ENCODE data around the gene ZRANB3. TPM values are rescaled to one million over a fixed set of nuclear protein-coding genes. Genes with fewer than 3 reads are reported as not detected.

The ZRANB3 gene
- total RNA-seq, 1 experiment from 2014 or later, result 15.9 TPM

DNA sequence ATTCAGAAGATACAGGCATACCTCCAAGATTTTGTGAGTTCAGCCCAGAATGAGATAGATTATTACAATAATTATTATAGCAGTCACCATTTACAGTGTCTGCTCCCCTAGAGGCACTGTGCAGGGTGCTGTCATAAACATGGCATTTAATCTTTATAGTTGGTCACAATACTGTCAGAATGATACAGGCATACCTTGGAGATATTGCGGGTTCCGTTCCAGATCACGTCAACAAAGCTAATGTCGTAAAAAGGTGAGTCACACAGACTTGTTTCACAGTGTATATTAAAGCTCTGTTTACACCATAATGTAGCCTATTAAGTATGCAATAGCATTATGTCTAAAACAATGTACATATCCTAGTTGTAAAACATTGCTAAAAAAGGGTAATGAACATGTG is 45.6 kb downstream of the ZRANB3 start (continued):
- TF ChIP-seq, protein P1, sequence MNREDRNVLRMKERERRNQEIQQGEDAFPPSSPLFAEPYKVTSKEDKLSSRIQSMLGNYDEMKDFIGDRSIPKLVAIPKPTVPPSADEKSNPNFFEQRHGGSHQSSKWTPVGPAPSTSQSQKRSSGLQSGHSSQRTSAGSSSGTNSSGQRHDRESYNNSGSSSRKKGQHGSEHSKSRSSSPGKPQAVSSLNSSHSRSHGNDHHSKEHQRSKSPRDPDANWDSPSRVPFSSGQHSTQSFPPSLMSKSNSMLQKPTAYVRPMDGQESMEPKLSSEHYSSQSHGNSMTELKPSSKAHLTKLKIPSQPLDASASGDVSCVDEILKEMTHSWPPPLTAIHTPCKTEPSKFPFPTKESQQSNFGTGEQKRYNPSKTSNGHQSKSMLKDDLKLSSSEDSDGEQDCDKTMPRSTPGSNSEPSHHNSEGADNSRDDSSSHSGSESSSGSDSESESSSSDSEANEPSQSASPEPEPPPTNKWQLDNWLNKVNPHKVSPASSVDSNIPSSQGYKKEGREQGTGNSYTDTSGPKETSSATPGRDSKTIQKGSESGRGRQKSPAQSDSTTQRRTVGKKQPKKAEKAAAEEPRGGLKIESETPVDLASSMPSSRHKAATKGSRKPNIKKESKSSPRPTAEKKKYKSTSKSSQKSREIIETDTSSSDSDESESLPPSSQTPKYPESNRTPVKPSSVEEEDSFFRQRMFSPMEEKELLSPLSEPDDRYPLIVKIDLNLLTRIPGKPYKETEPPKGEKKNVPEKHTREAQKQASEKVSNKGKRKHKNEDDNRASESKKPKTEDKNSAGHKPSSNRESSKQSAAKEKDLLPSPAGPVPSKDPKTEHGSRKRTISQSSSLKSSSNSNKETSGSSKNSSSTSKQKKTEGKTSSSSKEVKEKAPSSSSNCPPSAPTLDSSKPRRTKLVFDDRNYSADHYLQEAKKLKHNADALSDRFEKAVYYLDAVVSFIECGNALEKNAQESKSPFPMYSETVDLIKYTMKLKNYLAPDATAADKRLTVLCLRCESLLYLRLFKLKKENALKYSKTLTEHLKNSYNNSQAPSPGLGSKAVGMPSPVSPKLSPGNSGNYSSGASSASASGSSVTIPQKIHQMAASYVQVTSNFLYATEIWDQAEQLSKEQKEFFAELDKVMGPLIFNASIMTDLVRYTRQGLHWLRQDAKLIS (CRISPR knock-in tag; IDR thresholded peaks at IDR 0.05; ENCODE audit: borderline replicate concordance), result no peak

DNA sequence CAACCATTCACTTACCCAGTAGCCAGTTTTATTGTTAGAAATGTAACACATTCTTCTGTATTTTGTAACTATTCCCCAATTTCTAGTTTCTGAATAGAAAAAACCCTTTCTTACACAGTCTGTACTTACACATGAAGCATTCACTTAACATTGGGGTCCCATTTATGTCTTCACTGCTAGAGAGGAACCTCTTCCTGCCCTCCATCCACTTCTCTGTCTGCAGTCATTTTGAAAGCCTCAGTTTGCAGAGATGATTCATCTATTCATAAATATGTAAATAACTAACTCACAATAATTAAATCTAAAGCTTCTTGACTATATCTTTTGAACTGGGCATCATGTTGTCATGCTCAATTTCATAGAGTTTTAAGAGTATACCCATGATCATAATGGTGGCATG is 55.9 kb downstream of the ZRANB3 start:
- CTCF ChIA-PET, result interaction anchor here (2.3 to 2.6 kb wide), 2 partner anchors 110 to 234 kb away, joined by 13 to 32 read pairs; no protein-coding TSS in a partner anchor
- H3K4me3 Mint-ChIP-seq, result no peak overlapping the region
- no peak overlapping the region for H3K27ac Mint-ChIP-seq
- H3K27me3 Mint-ChIP-seq (ENCODE audit: low read depth), result no peaks in the 10 kb centered on the region
- no peaks in the 10 kb centered on the region for H3K4me1 Mint-ChIP-seq
- TF ChIP-seq ZNF219 (CRISPR knock-in tag; IDR thresholded peaks at IDR 0.05; ENCODE audit: borderline replicate concordance) (no peak), HMGA2 (CRISPR knock-in tag; IDR thresholded peaks at IDR 0.05) (no peak), TEAD1 (CRISPR knock-in tag; IDR thresholded peaks at IDR 0.05) (no peak), SOX15 (CRISPR knock-in tag; IDR thresholded peaks at IDR 0.05) (no peak), NR3C1 (CRISPR knock-in tag; conservative IDR thresholded peaks at IDR 0.05; ENCODE audit: low read depth) (no peak), NFYB (CRISPR knock-in tag; conservative IDR thresholded peaks at IDR 0.05; ENCODE audit: low read depth) (no peak), TCF7 (CRISPR knock-in tag; IDR thresholded peaks at IDR 0.05; ENCODE audit: low read depth) (no peak), ZNF121 (CRISPR knock-in tag; IDR thresholded peaks at IDR 0.05) (no peak), NR2C2 (CRISPR knock-in tag; IDR thresholded peaks at IDR 0.05) (no peak), NFE2L1 (CRISPR knock-in tag; IDR thresholded peaks at IDR 0.05) (no peak), ZNF317 (CRISPR knock-in tag; IDR thresholded peaks at IDR 0.05; ENCODE audit: borderline replicate concordance, low read depth) (no peak), ZNF138 (CRISPR knock-in tag; conservative IDR thresholded peaks at IDR 0.05) (no peak), EMX1 (CRISPR knock-in tag; IDR thresholded peaks at IDR 0.05) (no peak)
- TF ChIP-seq, protein P2, sequence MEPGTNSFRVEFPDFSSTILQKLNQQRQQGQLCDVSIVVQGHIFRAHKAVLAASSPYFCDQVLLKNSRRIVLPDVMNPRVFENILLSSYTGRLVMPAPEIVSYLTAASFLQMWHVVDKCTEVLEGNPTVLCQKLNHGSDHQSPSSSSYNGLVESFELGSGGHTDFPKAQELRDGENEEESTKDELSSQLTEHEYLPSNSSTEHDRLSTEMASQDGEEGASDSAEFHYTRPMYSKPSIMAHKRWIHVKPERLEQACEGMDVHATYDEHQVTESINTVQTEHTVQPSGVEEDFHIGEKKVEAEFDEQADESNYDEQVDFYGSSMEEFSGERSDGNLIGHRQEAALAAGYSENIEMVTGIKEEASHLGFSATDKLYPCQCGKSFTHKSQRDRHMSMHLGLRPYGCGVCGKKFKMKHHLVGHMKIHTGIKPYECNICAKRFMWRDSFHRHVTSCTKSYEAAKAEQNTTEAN (CRISPR knock-in tag; IDR thresholded peaks at IDR 0.05), result no peak
- TF ChIP-seq, protein P3, sequence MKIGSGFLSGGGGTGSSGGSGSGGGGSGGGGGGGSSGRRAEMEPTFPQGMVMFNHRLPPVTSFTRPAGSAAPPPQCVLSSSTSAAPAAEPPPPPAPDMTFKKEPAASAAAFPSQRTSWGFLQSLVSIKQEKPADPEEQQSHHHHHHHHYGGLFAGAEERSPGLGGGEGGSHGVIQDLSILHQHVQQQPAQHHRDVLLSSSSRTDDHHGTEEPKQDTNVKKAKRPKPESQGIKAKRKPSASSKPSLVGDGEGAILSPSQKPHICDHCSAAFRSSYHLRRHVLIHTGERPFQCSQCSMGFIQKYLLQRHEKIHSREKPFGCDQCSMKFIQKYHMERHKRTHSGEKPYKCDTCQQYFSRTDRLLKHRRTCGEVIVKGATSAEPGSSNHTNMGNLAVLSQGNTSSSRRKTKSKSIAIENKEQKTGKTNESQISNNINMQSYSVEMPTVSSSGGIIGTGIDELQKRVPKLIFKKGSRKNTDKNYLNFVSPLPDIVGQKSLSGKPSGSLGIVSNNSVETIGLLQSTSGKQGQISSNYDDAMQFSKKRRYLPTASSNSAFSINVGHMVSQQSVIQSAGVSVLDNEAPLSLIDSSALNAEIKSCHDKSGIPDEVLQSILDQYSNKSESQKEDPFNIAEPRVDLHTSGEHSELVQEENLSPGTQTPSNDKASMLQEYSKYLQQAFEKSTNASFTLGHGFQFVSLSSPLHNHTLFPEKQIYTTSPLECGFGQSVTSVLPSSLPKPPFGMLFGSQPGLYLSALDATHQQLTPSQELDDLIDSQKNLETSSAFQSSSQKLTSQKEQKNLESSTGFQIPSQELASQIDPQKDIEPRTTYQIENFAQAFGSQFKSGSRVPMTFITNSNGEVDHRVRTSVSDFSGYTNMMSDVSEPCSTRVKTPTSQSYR (CRISPR knock-in tag; IDR thresholded peaks at IDR 0.05), result no peak
- TF ChIP-seq, protein P4, sequence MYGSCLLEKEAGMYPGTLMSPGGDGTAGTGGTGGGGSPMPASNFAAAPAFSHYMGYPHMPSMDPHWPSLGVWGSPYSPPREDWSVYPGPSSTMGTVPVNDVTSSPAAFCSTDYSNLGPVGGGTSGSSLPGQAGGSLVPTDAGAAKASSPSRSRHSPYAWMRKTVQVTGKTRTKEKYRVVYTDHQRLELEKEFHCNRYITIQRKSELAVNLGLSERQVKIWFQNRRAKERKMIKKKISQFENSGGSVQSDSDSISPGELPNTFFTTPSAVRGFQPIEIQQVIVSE (CRISPR knock-in tag; IDR thresholded peaks at IDR 0.05; ENCODE audit: borderline replicate concordance), result no peak
- TF ChIP-seq, protein P5, sequence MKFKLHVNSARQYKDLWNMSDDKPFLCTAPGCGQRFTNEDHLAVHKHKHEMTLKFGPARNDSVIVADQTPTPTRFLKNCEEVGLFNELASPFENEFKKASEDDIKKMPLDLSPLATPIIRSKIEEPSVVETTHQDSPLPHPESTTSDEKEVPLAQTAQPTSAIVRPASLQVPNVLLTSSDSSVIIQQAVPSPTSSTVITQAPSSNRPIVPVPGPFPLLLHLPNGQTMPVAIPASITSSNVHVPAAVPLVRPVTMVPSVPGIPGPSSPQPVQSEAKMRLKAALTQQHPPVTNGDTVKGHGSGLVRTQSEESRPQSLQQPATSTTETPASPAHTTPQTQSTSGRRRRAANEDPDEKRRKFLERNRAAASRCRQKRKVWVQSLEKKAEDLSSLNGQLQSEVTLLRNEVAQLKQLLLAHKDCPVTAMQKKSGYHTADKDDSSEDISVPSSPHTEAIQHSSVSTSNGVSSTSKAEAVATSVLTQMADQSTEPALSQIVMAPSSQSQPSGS (CRISPR knock-in tag; IDR thresholded peaks at IDR 0.05; ENCODE audit: borderline replicate concordance, low read depth), result no peak
- no peaks in the 10 kb centered on the region for H3K9me3 Mint-ChIP-seq
- no peak for DNase-seq (ENCODE audit: low spot score)
- POLR2A ChIA-PET, result no interaction called here
- H3K36me3 Mint-ChIP-seq, result no peaks in the 10 kb centered on the region
- no peak for ATAC-seq
